ENCODE measurements around the gene ELMO1.

Gene ELMO1

DNA sequence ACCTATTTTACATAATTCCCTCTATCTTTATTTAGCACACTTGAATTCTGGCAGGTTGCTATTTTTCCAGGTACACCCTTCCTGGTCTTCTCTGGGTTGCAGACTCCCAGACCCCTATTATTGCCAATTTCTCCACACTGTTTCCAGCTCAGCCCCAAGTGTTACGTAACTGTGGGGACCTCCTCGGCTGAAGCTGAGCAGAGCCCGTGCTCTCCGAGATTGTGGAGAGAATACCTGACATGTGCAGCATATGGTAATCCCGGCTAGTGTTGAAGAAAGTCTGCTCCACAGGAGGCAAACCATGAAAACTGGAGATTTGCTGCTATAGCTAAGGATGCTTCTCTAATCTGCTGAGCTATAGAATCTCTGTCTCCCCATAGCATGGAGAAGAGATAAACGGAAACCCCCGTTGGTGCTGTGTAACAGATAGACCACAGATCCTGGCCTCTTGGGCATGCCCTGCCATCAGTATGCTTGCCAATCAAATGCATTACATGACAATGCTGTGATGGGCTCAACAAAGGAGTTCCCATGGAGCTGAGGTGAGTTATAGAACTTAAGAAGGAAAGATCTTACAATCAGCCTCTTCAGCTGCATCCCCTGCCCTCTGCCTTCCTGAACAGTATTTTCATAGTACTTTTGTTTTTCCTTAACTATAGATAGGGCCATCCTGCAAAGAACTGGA is 579.8 kb downstream of the ELMO1 start:
- Histone ChIP-seq H3K27me3 (no peaks in the 10 kb centered on the region), H3K36me3 (peaks cover 0 to 6% (median 0%) of the 10 kb centered on the region in 3 donors), H3K4me3 (no peak overlapping the region), H3K27ac (no peak overlapping the region), H3K9me3 (no peaks in the 10 kb centered on the region), H3K4me1 (no peaks in the 10 kb centered on the region)
- intact Hi-C loops (cut with DNase I; ENCODE audit: low total_unique reads): no loop called here
- TF ChIP-seq, protein P1, sequence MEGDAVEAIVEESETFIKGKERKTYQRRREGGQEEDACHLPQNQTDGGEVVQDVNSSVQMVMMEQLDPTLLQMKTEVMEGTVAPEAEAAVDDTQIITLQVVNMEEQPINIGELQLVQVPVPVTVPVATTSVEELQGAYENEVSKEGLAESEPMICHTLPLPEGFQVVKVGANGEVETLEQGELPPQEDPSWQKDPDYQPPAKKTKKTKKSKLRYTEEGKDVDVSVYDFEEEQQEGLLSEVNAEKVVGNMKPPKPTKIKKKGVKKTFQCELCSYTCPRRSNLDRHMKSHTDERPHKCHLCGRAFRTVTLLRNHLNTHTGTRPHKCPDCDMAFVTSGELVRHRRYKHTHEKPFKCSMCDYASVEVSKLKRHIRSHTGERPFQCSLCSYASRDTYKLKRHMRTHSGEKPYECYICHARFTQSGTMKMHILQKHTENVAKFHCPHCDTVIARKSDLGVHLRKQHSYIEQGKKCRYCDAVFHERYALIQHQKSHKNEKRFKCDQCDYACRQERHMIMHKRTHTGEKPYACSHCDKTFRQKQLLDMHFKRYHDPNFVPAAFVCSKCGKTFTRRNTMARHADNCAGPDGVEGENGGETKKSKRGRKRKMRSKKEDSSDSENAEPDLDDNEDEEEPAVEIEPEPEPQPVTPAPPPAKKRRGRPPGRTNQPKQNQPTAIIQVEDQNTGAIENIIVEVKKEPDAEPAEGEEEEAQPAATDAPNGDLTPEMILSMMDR (IDR thresholded peaks at IDR 0.05): no peak
- no peak for DNase-seq

DNA sequence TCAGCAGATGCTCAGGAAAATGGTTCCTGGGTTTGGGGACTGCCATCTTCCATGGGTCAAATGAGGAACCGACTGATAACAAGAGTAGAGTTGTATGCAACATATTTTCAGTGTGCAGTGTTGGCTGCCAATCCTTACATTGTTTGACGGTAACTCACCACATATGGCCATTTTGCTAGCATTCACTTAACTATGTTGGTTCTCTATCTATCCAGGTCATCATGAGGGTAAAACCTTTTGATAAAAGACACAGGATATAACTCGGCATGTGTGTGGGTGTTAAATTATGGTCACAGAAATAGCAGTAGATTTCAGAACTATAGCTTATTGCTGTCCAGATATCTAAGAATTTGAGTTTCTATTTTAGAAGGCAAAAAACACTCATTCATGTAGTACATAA is 583.6 kb downstream of the ELMO1 start:
- Histone ChIP-seq H3K4me1 (no peaks in the 10 kb centered on the region), H3K9me3 (no peaks in the 10 kb centered on the region), H3K36me3 (peaks cover 0 to 6% (median 0%) of the 10 kb centered on the region in 3 donors), H3K27me3 (no peaks in the 10 kb centered on the region), H3K4me3 (no peak overlapping the region), H3K27ac (no peak overlapping the region)
- TF ChIP-seq, protein P1 (IDR thresholded peaks at IDR 0.05): no peak
- intact Hi-C loops (cut with DNase I; ENCODE audit: low total_unique reads): no loop called here
- DNase-seq: no peak

DNA sequence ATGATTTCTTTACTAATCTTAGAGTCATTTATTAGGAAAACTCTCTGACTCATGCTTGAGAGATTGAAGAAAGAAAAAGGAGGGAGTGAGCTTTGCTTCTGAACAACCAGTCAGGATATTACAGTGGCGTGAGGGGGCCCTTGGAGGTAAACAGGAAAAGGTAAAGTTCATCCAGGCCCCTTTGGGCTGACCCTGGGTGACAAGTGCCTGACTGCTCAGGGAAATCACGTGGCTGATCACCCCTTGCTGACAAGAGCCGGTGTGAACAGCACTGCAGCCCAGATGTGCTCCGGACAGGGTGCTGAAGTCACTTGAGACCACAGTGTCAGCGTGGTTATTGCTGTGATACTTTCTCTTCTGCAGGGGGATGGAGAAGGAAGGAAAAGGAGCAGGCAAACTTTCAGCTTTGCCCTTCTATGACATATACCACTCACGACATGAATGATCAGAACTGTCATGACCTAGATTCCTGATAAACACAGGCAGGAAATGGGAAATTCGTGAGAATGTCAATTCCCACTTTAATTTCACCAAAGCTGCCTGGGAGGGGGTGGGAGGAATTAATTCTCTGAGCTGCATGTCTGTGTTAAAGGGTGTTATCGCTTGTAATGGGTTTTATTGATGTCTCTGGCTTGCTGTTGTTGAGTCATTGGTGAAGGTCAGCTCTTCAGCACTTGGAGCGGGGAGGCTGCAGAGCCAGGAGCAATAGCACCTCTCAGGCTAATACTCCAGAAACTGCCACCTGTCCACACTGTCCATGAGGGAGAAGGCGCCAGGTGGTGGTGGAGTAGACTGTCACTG is 584.6 kb downstream of the ELMO1 start:
- H3K9me3 ChIP-seq: no peaks in the 10 kb centered on the region
- H3K36me3 ChIP-seq: peaks cover 0 to 6% (median 0%) of the 10 kb centered on the region in 3 donors
- no peaks in the 10 kb centered on the region for H3K27me3 ChIP-seq
- no peak for DNase-seq
- no peak overlapping the region for H3K27ac ChIP-seq
- H3K4me3 ChIP-seq: no peak overlapping the region
- intact Hi-C loops (cut with DNase I; ENCODE audit: low total_unique reads): no loop called here
- TF ChIP-seq, protein P1 (IDR thresholded peaks at IDR 0.05): no peak
- H3K4me1 ChIP-seq: no peaks in the 10 kb centered on the region

DNA sequence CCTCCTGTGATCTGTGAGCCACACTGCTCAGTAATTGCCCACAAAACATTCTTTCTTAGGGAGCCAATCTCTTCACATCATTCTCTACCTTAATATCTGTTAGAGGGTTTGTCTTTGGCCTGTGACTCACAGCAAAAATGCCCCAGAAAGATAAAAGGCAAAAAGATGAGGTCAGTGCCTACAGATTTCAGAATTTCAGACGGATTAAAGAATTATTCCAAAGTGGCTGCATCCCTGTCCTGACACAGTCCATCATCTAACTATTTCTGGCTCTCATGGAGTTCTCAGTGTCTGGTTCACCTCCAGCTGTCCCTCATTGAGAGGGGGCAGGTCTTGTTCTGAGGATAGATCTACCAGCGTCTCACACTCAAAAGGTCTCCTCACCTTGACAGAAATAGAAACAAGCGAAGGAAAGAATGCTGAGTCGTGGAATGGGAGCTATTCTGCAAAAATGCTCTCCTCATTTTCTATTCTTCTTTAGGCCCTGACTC is 585.8 kb downstream of the ELMO1 start:
- Histone ChIP-seq H3K4me3 (no peak overlapping the region), H3K4me1 (no peaks in the 10 kb centered on the region), H3K27ac (no peak overlapping the region), H3K36me3 (no peaks in the 10 kb centered on the region), H3K27me3 (no peaks in the 10 kb centered on the region), H3K9me3 (no peaks in the 10 kb centered on the region)
- TF ChIP-seq, protein P1 (IDR thresholded peaks at IDR 0.05): no peak
- DNase-seq: no peak
- intact Hi-C loops (cut with DNase I; ENCODE audit: low total_unique reads): no loop called here

DNA sequence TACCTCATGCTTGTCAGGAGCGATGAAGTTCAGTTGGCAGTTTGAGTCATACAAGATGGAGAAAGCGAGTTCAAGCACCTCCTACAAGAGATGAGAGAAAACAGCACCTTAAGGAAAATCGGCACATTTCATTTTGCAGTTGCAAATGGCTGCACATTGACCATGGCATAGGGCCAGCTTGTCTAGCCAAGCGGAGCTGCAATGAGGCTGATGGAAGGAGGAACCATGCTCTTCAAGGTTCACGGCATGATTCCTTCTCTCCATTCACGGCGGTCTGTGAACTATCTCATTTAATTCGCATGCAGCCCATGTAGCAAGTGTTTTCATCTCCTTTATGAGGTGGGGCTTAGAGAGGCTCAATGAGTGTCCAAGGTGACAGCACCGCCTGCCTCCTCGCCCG is 587.0 kb downstream of the ELMO1 start:
- no peak overlapping the region for H3K4me3 ChIP-seq
- no peaks in the 10 kb centered on the region for H3K4me1 ChIP-seq
- intact Hi-C loops (cut with DNase I; ENCODE audit: low total_unique reads): no loop called here
- H3K9me3 ChIP-seq: no peaks in the 10 kb centered on the region
- peaks cover 0 to 4% (median 0%) of the 10 kb centered on the region in 3 donors for H3K36me3 ChIP-seq
- H3K27ac ChIP-seq: no peak overlapping the region
- TF ChIP-seq, protein P1 (IDR thresholded peaks at IDR 0.05): no peak
- no peaks in the 10 kb centered on the region for H3K27me3 ChIP-seq
- no peak for DNase-seq

All from tibial artery (tissue), 4 donors.